NCI-H510A (cell line): ENCODE measurements around the gene DNAL1.
A peak's percentile ranks its signal among the peaks of the same experiment; 100 is the strongest.

ENCODE experiments used
- DNase-seq: peaks from one replicate; lab custom pipeline; 2025; lab: John Stamatoyannopoulos, UW

Gene DNAL1

DNA sequence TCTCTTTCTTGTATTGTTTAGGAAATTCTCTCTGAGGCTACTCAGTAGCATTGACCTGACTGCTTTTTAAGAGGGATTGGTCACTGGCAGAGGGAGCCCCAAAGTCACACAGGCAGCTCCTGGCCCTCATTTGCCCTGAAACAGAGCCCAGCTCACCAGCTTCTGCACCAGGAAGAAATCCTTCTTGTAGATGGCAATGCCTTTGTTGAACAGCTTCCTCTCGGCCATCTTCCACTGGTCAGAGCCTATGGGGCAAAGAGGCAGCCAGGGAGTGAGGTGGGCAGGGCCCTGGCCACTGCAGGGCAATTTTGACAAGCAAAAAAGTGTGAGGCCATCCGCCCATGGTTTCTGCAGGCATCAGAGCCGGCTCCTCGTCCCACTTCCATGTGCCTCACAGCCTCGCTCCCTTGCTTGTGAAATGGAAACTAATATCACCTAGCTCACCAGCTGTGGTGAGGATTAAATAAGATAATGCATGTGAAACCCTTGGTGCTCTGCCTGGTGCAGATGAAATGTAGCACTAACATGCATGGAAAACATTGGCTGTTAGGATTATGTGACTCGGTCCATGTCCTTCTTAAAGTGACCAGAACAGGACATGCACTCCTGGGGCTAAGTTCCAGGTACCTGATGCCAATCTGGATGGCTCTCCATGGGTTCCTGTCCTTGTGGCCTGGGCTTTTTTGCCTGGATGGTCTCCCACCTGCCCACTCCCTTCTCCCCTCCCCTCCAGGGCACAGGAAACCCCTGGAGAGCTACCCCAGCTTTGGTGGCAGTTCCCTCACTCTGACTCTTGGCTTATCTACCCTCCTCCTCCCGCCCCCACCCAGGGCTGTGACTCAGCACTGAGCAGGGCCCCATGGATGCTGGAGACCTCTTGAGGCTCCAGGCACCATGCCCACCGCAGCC is 80.6 kb downstream of the DNAL1 start:
- DNase-seq = no peak

DNA sequence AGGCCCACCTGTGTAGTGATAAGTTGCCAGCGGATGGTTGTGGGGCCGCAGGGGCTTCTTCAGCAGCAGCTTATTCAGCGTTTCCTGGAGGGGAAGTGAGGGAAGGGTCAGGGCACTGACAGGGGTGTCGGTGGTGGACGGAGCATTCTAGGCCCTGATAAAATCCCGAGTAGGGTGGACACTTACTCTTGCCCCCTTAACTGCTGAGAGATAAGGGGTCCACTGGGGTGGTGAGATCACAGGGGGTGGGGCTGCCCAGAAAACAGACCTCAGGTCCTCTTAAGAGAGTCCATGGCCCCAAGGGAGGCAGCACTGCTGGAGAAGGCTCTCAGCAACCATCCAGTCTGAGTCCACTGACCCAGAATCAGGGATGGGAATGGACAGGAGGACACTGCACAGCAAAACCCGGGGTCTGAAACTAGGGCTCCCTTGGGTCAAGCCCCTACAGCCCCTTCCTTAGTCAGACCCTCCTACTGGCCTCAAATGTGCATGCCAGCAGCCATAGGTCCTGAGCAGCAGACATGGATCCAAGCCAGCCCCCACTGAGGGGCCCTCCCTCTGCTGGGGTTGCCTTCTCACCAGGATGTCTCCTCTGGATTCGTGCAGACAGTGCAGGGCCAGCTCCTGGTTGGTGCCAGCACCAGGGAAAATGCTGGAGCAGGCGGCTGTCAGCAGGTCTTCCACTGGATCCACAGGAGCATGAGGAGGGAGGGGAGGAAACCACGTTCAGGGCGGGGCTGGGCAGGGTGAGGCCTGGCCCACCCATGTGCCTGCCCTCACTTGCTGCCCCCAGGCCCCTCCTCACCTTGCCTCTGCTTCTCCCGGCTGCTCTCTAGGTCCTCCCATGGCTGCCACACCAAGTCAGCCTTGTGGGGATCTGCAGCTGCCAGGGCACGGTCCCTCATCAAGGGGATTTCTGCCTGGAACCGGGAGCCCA is 81.5 kb downstream of the DNAL1 start:
- DNase-seq = no peak

DNA sequence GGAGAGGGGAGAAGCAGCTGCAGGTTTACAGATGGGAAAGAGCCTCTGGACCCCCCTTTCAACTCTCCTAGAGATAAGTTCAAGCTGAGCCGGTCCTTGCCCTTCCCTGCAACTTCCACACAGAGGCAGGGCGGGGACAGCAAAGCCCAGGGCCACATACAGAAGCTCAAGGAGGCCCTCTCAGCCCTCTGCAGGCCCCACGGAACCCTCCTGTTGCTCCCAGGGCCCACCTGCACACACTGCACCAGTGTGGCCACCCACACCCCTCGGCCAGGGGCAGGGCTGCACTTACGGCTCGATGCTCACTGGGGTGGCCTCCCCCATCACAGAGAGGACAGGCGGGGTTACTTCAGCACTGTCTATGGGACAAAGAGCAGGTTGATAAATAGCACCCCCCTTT is 82.4 kb downstream of the DNAL1 start:
- no peak for DNase-seq

DNA sequence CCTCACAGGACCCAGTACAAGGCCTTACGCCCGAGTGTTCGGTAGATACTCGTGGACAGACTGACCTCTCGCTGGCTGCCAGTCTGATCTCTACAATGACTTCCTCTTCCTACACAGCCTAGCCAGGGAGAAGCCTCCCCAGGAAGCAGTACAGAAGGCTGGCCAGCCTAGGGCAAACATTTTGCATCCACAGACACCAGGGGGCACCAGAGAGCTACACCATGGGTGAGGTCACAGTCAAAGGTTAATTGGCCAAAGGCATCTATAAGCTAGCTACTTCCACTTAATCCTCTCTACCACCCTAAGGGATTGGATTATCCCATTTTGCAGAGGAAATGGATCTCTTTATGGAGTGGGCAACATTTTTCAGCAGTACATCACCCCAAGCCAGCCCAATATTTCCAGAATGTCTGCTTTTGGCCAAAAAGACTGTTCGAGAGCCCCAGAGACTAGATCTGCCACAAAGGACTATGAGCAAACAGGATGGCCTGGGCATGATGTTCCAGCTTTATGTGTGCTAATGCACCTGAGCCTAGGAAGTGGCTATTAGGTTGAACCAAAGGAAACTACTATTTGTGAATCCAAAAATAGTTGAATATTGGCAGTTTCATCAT is 84.0 kb downstream of the DNAL1 start:
- peak; percentile 46 for DNase-seq

DNA sequence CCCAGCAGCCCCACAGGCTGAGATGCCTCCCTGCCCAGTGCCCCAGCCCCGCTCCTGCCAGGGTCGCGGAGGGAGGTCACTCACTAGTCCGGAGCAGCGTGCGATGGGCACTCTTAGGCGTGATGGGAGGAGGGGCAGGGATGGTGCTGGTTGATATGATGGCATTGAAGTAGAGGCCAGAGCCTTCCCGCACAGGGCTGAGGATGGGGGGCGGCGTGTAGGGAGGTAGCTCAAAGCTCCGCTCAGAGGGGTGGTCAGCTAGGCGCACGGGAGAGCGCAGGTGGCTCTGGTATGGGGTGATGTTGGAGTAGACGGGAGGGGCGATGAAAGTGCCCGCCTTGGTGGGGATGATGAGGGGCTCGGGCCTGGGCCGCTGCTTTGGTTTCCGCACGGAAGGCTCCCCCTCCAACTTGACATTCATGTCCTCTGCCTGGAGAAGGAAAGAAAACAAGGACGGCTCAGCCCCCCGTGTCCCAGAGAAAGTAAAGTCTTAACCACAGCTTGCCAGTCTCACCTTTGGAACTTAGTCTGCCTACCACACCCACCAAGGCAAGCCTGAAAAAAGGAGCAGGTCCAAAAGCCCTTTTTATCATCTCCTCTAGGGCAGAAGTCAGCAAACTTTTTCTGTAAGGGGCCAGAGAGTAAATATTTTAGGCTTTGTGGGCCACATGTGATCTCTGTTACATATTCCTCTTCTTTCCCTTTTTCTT is 84.9 kb downstream of the DNAL1 start:
- DNase-seq = no peak

DNA sequence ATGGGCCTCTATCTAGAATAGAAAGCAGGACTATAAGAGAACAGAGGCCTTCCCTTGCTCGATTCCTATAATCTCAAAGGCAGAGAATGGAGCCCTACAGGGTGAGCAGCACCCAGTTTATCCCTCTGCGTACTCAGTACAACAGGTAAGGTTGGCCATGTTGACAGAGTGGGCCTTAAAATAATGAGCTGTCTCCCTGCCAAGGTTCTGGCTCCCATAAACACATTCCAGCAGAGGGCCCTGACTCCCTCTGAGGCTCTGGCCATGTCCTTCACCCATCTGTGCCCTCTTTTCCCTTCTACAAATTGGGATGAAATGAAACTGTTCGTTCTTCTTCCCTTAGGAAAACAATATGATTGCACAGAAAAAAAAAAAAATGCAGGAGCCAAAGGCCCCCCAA is 86.3 kb downstream of the DNAL1 start:
- no peak for DNase-seq

DNA sequence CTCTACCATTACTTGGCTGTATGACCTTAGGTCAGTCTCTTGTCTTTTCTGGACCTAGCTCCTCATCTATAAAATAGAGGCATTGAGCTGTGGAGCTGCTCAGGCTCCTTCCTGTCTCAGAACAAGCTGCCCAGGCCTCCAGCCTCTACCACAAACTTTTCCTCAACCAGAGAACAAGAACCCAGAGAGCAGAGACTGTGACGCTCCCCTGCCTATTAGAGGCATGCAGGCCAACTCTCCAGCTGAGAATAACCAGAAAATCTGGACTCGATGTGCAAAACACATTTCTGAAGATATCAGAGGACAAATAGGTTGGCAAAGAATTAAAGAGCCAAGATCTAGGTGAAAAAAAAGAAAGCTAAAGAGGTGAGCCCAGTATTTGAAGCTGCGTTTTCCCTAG is 87.2 kb downstream of the DNAL1 start:
- no peak for DNase-seq

DNA sequence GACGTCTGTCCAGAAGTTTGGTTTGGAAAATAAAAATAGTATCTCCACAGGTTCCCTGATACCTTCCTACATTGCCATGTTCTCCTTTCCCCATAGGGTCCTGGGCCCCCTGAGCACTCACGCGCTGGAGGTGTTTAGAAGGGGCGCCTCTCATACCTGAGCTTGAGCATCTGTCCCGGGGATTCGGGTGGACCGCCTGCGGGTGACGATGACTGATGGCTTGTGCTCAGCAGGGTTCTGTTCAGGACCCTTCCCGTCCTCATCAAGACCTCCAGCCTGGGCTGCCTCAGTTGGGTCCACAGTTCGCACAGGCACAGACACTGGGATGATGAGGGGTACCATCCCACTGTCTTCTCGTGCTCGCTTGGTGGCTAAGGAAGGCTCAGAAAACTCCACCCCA is 92.1 kb downstream of the DNAL1 start:
- no peak for DNase-seq

DNA sequence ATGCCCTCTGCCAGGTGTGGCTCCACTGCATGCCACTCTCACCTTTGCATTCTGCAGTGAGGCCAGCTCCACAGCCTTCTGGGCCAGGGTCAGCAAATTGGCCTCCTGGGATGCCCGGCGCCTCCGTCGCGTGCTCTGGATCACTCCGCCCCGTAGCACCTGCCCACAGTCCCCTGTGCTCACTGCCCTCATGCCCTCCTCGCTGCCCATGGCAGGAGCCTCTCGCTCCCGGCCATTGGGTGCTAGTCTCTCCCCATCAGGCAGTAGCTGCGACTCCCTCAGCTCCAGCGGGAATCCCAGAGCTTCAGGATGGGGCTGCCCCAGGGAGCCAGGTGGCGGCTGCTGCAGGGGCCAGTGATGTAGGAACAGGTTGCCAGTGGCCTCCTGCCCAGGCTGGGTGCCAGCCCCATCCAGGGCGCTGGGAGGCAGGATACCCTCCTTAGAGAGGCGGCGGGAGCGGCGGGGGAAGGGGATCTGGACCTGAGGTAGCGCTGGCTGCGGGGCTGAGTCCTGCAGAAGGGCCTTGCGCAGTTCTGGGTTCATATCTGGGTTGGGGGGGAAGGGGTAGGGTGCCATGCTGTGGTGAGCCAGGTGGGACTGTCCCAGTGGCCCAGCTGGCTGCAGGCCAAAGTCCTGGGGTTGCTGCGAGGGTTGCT is 93.9 kb downstream of the DNAL1 start:
- no peak for DNase-seq

DNA sequence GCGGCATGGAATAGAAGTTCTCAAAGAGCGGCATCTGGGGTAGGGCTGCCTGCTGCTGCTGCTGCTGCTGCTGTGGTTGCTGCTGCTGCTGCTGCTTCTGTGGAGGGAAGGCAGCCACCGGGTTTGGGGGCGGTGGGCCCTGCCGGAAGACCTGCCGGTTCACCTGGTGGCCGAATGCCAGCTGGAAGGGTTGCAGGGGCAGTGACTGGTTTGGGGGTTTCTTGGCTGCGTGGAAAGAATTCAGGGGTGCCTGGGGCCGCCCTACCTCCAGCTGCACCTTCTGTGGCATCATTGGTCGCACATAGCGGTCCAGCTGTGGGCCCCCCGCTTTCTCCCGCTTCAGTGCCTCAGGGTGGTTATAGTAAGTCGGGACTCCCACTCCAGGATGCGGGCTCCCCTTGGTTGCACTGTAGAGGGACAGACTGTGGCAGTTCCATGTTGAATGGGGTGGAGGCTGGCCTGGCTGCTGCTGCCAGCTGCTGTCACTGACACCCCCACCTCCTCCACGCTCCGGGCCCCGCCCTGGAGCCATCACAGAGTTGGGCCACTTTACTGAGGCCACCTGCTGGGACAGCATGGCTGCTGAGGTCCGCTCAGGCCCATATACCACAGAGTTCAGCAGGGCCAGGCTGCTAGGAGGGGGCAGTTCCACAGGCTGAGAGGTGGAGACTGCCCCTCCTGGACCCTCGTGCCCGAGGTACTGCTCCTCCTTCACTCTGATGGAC is 94.5 kb downstream of the DNAL1 start:
- DNase-seq = no peak

DNA sequence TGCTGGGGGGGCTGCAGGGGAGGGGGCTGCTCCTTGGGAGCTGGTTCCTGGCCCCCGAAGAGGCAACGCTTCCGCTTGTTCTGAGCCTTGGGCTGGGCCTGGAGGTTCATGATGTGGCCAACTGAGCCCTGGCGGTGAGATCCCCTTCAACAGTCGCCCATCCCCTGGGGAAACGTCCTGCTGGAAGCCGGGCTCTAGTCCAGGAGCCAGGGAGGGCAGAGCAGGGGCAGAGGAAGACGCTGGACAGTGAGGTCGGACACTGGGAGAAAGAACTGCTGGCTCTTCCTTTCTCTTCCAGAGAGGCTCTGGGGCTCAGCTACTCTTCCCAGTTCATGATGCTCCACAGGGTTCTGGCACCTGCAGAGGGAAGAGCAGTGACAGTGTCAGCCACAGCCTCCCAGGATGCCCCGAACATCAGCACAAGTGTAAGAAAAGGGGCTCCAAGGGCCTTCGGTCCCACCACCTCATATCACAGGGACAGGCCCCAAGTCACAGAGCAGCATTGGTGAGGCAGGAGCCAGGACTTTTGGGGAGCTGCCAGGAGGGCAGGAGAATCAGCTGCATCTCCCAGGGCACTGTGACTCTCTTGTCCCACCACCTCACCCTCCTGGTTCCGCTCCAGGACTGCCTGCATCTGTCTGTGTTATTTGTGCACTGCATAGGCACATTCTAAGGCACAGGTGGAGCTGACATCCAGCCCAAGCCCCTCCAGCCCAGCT is 95.3 kb downstream of the DNAL1 start:
- DNase-seq = no peak

DNA sequence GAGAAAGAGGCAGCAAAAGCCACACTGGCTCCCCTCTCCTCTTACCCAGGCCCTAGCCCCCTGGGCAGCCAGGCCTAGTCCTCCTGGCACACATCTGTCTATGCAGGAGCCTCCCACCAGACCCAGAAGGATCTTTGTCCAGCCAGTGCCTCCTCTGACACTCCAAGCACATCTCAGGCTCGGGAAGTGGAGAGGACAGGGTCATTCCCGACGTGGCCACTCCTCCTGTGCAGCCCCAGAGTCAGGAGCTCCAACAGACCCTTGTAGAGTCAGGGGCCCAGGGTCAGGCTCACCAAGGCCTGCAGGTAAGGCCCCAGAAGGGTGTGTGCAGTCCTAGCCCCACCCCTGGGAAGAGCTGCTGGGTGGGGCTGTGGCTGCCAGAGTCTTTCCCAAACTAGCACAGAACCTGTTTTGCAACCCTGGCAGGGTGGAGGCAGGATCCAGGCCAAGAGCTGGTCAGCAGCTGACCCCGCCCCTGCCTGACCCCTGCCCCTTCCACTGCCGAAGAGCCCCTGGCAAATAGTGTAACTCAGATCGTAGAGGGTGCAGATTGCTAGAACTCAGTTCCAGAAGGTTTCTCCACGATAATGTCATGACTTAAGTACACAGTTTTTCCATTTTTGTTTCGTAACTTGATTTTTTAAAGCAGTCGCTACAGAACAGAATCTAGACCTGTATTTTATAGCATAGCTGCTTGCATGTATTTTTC is 96.0 kb downstream of the DNAL1 start:
- DNase-seq = peak; percentile 60

DNA sequence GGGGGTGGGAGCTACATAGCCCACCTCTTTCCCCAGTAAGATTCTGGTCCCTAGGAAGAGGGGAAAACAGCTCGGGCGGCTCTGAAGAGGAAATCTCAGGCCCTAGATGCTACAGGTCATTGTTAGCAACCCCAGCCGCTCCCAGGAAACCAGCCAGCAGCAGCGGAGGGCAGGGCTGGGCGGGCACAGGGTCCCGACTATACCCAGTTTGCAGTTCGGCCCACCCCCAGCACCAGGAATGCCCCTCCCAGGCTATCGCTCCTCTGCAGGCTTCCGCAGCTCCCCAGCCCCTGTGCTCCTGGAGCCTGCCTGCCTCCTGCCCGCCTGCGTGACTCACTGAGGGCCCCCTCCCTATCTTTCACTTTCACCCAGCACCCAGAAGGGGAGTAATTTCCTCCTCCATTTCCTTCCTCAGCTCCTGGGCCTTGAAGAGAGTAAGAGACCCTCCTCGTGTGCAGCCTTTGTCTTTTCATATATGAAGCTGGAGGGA is 96.6 kb downstream of the DNAL1 start:
- peak; percentile 51 for DNase-seq

DNA sequence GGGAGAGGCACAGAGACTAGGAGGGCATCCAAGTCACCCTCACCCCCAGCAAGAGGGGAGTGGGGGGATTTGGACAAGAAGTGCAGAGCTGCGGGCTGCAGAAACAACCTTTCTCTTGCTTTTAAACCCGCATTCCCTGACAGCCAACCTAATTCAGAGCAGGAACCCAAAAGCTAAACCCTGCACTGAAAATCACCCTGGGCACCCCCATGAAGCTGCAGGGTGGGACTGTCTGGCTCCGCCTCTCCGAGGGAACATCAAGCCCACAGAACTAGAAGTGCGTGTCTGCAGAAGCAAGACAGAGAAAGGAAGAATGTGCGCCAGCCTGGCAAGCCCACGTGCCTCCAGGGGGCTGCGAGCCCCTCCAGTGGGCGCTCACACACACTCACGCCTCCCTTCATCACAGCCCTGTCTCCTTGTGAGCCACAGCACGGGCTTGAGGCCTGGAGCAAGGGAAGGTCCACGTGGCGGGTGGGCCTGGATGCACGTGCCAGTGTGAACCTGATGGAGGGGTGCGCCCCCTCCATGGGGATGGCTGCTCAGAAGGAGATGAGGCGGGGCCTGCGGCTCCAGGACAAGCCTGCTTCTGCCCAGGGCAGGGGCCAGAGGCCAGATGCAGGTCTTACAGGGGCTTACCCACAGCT is 97.2 kb downstream of the DNAL1 start:
- no peak for DNase-seq

DNA sequence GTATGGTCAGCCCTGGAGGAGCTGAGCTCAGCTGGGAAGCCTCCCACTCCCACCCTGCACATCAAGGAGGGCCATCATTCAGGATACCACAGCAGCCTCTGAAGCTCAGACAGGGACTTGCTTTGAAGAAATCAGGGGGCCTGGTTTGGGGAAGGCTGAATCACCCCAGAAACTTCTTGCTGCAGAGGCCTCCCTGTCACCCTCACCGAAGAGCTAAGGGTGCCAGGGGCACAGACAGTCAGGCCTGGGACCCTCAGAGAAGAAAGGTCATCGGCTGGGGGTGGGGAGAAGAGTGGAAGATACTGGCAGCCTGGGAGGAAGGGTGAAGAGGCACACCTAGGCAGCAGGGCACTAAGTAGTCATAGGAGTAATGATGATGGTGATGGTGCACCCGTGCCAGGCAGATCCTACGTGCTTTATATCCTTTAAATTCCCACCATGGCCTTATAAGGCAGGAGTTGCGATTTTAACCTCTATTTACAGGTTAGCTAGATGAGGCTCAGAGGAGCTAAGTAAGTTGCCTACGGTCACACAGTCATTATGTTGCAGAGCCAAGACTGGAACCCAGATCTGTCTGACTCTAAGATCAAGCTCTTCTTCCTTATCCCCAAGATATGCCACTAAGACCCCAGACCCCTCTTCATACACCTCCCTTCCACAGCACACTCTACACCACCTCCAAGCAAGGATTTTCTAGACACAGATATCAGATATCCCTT is 97.9 kb downstream of the DNAL1 start:
- DNase-seq = no peak

DNA sequence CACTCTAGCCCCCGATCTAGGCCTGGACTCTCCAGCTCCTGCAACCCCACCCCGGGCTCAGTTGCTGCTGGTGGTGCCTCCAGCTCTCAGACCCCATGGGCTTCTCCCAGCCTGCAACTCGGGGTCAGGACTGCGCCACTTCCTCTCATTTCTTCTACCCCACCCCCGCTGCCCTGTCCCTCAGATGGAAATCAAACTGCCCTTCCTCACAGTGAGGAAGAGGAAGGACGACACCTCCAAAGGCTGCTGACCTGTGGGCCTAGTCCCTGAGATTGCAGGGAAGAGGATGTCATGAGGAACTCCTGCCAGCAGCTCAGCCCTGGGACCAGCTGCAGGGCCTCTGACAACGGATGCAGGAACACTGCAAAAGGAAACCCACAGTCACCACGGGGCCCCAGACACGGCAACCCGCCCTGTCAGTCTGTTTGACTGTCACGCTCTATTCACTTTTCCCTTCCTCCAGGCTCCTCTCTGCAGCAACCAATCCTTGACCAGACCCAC is 98.7 kb downstream of the DNAL1 start:
- no peak for DNase-seq

DNA sequence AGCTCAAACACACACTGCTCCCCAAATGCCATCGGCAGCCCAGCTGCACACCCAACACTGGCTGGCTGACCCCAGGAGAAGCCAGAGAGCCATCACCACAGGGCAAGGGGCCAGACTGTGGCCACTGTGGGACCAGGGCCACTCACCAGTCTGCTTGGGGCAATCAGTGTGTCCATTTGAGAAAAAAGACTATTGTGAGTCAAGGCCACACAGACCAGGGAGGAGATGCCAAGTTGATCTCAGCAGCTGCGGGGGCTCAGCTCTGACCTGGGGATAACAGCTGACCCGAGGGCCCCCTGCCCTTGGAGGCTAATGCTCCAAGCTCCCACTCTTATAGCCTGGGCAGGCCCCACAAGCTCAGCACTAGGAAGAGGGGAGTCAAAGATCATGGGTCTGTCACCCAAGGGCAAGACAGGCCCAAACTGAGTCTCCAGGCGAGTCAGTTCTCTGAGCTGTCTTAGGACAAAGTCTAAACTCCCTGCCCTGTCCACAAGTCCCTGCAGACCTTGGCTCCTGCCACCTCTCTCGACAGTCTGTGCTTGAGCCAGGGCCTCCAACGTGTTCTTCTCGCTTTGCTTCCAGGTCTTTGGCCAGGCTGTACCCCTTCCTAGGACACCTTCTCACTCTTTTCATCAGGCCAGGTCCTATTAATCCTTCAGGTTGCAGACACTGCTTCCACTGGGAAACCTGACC is 99.5 kb downstream of the DNAL1 start:
- DNase-seq = no peak
